Measurements from ENCODE around the gene WASHC2A. TPM values are rescaled to one million over a fixed set of nuclear protein-coding genes. Genes with fewer than 3 reads are reported as not detected.
"Not testable (repeated sequence)": the region's sequence is repeated elsewhere in the genome, so short reads cannot be mapped to it uniquely, and the experiment has no call there.

WASHC2A gene
- total RNA-seq, 1 experiment from 2014 or later: 22.3 TPM

GRCh38 chr10:50051995-50052660, 15.6 kb upstream of the WASHC2A start:
- not testable (repeated sequence) for H3K27me3 ChIP-seq (replicated peaks); H3K4me1 ChIP-seq (replicated peaks); H3K9me3 ChIP-seq (replicated peaks); H3K36me3 ChIP-seq
- DNase-seq (ENCODE audit: low read depth in 1 of 2, low spot score in 2 of 2): peak; percentile 63 to 82
- peak overlapping the region; percentile 92 for H3K27ac ChIP-seq
- peak overlapping the region; percentile 24 for H3K4me3 ChIP-seq

- H3K9me3 ChIP-seq (replicated peaks); H3K4me3 ChIP-seq; H3K36me3 ChIP-seq; DNase-seq (ENCODE audit: low read depth in 1 of 2, low spot score in 2 of 2); H3K27me3 ChIP-seq (replicated peaks); H3K4me1 ChIP-seq (replicated peaks): not testable (repeated sequence)
- peak overlapping the region; percentile 92 for H3K27ac ChIP-seq
Measured at GRCh38 chr10:50052778-50053376, 14.9 kb upstream of the WASHC2A start.

GRCh38 chr10:50055494-50056292, 12.1 kb upstream of the WASHC2A start:
- H3K4me1 ChIP-seq (replicated peaks); H3K27me3 ChIP-seq (replicated peaks); H3K4me3 ChIP-seq; H3K27ac ChIP-seq; H3K9me3 ChIP-seq (replicated peaks); H3K36me3 ChIP-seq; DNase-seq (ENCODE audit: low read depth in 1 of 2, low spot score in 2 of 2): not testable (repeated sequence)

- not testable (repeated sequence) for H3K27ac ChIP-seq; H3K36me3 ChIP-seq; H3K4me3 ChIP-seq; H3K9me3 ChIP-seq (replicated peaks); H3K4me1 ChIP-seq (replicated peaks); H3K27me3 ChIP-seq (replicated peaks); DNase-seq (ENCODE audit: low read depth in 1 of 2, low spot score in 2 of 2)
Measured at GRCh38 chr10:50056654-50057053, 11.1 kb upstream of the WASHC2A start.

GRCh38 chr10:50058727-50059126, 9.0 kb upstream of the WASHC2A start:
- not testable (repeated sequence) for H3K27me3 ChIP-seq (replicated peaks); H3K4me1 ChIP-seq (replicated peaks); H3K36me3 ChIP-seq; H3K27ac ChIP-seq; H3K9me3 ChIP-seq (replicated peaks); H3K4me3 ChIP-seq; DNase-seq (ENCODE audit: low read depth in 1 of 2, low spot score in 2 of 2)

GRCh38 chr10:50059946-50060345, 7.8 kb upstream of the WASHC2A start:
- DNase-seq (ENCODE audit: low read depth in 1 of 2, low spot score in 2 of 2): peak in 1 of 2 experiments; percentile 43

GRCh38 chr10:50061548-50061947, 6.2 kb upstream of the WASHC2A start:
- not testable (repeated sequence) for H3K27me3 ChIP-seq (replicated peaks); H3K4me1 ChIP-seq (replicated peaks); H3K4me3 ChIP-seq; H3K27ac ChIP-seq; H3K36me3 ChIP-seq; DNase-seq (ENCODE audit: low read depth in 1 of 2, low spot score in 2 of 2); H3K9me3 ChIP-seq (replicated peaks)

More at GRCh38 chr10:50059946-50060345, 7.8 kb upstream of the WASHC2A start:
- not testable (repeated sequence) for H3K4me3 ChIP-seq; H3K9me3 ChIP-seq (replicated peaks); H3K27ac ChIP-seq; H3K4me1 ChIP-seq (replicated peaks); H3K36me3 ChIP-seq; H3K27me3 ChIP-seq (replicated peaks)

GRCh38 chr10:50063100-50063499, 4.7 kb upstream of the WASHC2A start:
- Histone ChIP-seq H3K27me3 (replicated peaks) (no peaks in the 10 kb centered on the region), H3K4me1 (replicated peaks) (no peaks in the 10 kb centered on the region; the same call in 1 of the 2 replicates), H3K27ac (no peak overlapping the region), H3K9me3 (replicated peaks) (no peaks in the 10 kb centered on the region), H3K4me3 (no peak overlapping the region), H3K36me3 (no peaks in the 10 kb centered on the region)
- no peak for DNase-seq (ENCODE audit: low read depth in 1 of 2, low spot score in 2 of 2)

- H3K4me3 ChIP-seq: peak overlapping the region; percentile 50; the same call in 1 of the 2 replicates
- not testable (repeated sequence) for H3K27ac ChIP-seq
Measured at GRCh38 chr10:50068352-50068659, 552 bp downstream of the WASHC2A start.

GRCh38 chr10:50075139-50075538, 7.4 kb downstream of the WASHC2A start:
- H3K4me1 ChIP-seq (replicated peaks); DNase-seq (ENCODE audit: low read depth in 1 of 2, low spot score in 2 of 2); H3K4me3 ChIP-seq; H3K27me3 ChIP-seq (replicated peaks); H3K9me3 ChIP-seq (replicated peaks); H3K36me3 ChIP-seq; H3K27ac ChIP-seq: not testable (repeated sequence)

More at GRCh38 chr10:50068352-50068659, 552 bp downstream of the WASHC2A start:
- H3K4me1 ChIP-seq (replicated peaks); DNase-seq (ENCODE audit: low read depth in 1 of 2, low spot score in 2 of 2); H3K36me3 ChIP-seq; H3K9me3 ChIP-seq (replicated peaks); H3K27me3 ChIP-seq (replicated peaks): not testable (repeated sequence)

GRCh38 chr10:50075544-50075943, 7.8 kb downstream of the WASHC2A start:
- not testable (repeated sequence) for H3K27ac ChIP-seq; H3K4me3 ChIP-seq; DNase-seq (ENCODE audit: low read depth in 1 of 2, low spot score in 2 of 2); H3K36me3 ChIP-seq; H3K9me3 ChIP-seq (replicated peaks); H3K27me3 ChIP-seq (replicated peaks); H3K4me1 ChIP-seq (replicated peaks)

GRCh38 chr10:50091304-50091703, 23.6 kb downstream of the WASHC2A start:
- not testable (repeated sequence) for H3K27me3 ChIP-seq (replicated peaks); H3K4me1 ChIP-seq (replicated peaks); H3K4me3 ChIP-seq; H3K9me3 ChIP-seq (replicated peaks); H3K36me3 ChIP-seq; DNase-seq (ENCODE audit: low read depth in 1 of 2, low spot score in 2 of 2); H3K27ac ChIP-seq

GRCh38 chr10:50092928-50093327, 25.2 kb downstream of the WASHC2A start:
- H3K27me3 ChIP-seq (replicated peaks); DNase-seq (ENCODE audit: low read depth in 1 of 2, low spot score in 2 of 2); H3K4me1 ChIP-seq (replicated peaks); H3K27ac ChIP-seq; H3K36me3 ChIP-seq; H3K4me3 ChIP-seq; H3K9me3 ChIP-seq (replicated peaks): not testable (repeated sequence)

- H3K27ac ChIP-seq; H3K36me3 ChIP-seq; H3K27me3 ChIP-seq (replicated peaks); H3K9me3 ChIP-seq (replicated peaks); H3K4me3 ChIP-seq; H3K4me1 ChIP-seq (replicated peaks); DNase-seq (ENCODE audit: low read depth in 1 of 2, low spot score in 2 of 2): not testable (repeated sequence)
Measured at GRCh38 chr10:50094630-50095029, 26.9 kb downstream of the WASHC2A start.
